ENCODE measurements around the gene CA10.

Gene CA10

DNA sequence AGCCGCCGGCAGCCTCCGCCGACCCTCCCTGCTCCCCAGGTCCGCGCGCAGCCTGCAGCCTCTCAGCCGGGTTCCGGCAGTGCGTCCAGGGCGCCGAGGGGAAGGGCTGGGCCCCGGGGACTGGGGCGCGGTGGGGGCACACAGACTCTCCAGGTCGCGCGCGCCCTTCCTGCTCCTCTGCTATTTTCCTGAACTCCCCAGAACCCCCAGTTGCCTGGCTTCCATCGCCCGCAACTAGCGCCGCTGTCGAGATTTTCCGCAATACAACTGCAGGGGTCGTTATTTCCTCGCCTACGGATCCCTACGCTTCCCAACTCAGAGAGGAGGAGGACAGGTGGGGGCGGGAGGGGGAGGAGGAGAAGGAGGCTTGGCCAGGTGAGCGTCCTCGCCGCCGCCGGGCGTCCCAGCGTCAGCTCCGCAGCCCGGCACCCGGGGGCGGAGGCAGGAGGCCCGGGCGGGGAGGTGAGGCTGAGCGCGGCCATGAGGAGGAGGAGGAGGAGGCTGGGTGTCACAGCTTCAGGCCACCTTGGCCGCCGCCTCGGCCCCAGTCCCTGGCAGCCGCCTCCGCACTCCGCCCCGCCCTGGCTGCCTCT is at the start of gene CA10:
TSS of gene CA10 (minus strand) at position 265 of the 593 bp plus-strand sequence.
- DNase-seq (ENCODE audit: low read depth), result no peak

DNA sequence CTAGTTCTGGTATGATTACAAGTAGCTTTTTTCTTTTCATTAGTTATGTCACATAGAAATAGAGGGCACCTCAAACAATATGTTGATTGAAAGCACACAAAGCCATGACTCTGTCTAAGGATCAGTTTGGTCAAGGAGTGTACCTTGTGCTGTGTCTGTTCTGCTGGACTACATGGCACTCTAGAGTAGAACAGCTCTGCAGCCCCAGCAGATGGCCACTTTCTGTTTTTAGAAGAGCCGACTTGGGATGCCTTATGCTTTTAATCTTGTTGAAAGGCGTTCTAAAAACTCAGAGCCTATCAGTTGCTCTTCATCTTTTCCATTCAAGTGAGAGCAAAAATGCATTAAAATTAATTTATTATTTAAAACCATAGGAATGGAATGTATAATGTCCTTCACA is 49.3 kb upstream of the CA10 start:
- DNase-seq (ENCODE audit: low read depth), result no peak

DNA sequence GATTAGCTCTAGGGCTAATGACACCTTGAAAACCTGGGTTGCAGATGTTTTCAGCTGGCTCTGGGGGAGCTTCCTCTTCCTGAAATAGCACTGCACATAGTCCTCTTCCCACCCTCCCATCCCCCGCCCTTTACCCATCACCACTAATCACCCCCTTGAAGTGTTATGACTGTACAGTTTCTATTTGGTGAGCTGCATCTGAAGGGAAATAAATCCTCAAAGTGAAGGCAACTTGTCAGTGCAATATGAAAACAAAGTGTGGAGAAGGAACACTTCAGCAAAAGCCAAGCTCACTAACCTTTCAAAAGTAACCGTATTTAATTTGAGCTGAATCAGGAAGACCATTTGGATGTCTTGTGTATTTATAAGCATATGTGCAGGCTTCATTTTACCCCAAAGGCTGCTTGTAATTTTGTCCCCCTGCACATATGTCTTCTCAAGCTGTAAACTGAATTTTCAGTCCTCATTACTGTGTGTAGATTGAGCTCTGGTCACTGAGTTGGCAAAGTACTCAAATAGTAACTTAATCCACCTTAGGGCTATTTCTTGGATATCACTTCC is 44.1 kb upstream of the CA10 start:
- no peak for DNase-seq (ENCODE audit: low read depth)

DNA sequence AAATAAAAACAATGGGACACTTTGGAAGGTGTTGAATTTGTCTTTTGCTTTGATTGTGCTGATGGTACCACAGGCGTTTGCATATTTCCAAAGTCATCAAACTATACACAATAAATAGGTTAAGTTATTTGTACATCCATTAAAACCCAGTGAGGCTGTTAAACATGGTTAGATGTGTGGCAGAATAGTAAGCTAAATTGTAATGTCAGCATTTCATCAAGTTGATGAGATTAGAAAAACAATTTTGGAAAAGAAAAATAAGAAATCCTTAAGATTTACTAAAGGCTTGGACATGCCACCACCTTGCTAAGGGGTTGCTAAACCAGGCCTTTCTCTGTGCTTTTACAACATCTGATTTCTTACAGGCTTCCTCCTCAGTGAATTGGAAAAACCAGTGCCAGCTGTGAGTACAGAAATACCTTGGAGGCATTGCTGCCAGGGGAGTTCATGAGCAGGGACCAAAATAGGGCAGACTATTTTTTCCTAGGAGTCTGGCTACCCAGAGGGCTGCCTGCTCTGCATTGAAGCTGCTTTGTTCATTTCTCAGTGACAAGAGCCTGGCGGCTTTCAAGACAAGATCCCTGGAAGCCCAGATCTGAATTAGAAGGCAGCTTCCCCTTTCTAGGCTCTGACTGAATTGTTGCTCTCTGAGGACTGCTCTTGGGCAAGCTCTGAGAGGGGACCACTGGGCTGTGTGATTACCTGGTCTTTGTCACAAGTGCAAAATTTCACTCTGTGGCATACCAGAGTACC is 43.4 kb upstream of the CA10 start:
- DNase-seq (ENCODE audit: low read depth), result no peak

DNA sequence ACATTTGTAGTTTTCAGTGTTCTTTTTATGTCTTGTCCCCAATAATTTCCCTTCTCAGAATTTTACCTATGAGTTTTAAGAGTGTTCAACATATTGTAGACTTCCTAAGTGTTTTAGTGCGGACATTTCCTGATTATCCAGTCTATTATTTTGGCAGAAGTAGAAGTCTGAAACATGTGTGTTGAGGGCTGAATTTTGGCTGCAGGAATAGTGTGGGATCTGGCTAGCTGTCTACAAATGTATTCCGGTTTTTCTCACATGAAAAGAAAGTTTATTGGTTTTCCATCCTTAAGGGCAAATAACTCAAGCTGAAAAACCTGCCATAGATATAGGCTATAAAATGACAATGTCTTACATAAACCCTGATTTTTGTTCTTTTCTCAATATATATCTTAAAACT is 33.0 kb upstream of the CA10 start:
- DNase-seq (ENCODE audit: low read depth), result no peak

DNA sequence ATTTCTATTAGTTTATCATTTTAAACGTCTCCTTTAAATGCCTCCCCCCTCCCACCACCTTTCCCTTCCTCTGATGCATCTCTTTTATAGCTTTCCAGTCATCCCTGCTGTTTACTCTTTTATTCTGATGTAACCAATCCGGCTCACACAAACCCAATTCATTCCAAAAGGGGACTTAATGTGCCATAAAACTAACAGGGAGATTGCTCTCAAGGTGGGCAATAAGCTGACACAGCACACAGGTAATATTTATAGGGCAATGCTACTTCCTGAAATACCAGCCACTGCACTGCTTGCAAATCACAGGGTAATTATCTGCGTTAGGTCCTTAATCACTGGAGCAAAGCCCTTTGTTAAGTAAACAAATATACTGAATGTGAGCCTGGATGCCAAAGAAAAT is 23.3 kb upstream of the CA10 start:
- DNase-seq (ENCODE audit: low read depth), result no peak

DNA sequence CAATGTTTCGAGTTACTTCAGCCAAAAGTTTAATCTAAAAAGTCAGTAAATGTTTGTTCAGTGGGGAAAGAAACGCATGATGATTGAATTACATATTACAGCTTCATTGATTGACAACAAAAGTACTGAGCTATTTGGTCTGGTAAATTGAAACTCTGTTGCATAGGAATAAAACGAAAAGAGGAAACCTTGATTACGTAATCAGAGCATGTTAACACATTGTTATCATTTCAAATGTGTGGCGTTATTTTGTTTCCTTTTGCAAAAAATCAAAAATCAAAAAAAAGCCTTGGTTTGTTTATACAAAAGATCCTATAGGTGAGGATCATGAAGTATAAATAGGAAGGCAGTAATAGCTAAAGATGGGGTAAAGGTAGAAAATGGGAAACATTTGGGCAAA is 19.5 kb upstream of the CA10 start:
- DNase-seq (ENCODE audit: low read depth), result no peak

GRCh38 chr17:52170963-52171572 is 12.6 kb upstream of the CA10 start:
- DNase-seq (ENCODE audit: low read depth), result no peak

GRCh38 chr17:52160136-52160567 is 1.6 kb upstream of the CA10 start:
- DNase-seq (ENCODE audit: low read depth), result no peak

DNA sequence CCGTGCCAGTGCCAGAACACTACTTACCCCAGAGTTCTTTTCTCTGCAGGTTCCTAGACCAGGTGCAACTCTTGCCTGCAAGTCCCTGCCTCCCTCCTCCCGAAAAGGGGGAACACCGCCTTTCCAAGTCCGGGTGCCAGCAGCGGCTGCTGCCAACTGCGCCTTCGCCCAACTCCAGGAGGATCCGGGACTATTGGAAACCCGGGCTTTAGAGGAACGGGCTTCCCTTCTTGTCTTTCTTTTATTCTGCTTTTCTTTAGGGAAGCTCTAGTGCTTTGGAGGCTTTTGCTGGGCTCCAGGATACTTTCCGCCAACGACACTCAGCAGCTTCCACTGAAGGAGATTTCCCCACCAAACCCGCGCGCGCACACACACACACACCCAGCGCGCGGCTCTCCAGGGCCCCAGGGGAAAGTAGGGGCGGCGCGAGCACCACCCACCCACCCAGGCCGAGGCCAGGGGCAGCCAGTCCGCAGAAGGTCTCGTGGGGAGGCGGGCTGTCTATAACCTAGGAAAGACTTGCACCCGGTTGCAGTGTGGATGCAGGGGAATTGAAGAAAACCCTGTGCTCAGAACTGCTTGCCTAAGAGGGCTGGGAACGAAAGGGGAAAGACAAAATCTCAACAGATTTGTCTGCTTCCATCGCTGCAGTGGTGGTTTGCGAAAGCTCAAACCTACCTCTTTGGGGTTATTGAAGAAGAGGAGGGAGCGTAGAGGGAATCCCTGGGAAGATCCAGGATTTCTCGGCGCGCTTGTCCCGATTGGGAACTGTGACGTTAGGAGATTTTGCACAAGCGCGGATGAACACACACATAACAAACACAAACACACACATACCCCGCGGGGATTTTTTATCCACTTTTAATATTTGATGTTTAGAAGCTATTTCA is 977 bp upstream of the CA10 start:
- no peak for DNase-seq (ENCODE audit: low read depth)

DNA sequence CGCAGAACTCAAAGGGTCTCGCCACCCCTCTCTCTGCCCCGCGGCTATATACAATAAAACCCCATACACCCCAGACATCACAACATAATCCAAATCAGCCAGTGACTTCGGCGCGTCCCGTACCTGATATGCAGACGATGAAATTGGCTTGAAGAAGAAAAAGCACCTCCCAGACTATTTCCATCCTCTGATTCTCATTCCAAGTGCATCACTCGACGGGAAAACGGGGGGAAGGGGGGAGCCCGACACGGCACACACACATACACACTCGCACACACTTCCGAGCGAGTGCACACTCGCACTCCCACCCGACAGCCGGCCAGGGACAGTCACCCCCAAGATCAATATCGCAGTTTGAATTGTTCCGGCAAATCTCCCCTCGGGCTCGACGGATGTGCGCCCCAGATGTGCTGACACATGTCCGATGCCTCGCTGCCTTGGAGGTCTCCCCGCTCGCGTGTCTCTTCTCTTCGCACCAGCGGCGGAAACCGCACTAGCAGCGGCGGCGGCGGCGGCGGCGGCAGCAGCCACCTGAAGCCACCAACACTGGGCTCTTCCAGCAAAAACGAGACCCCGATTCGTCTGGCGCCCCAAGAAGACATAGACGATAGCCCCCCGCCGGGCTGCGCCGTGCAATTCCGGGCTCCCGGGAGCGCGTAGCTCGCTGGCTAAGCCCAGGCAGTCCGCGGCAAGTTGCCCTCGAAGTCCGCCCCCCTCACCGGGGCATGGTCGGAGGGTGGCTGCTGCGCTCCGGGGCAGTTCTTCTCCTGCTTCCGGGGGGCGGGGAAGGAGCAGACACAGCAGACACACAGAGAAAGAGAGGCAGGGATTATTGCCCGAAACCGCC is 688 bp downstream of the CA10 start:
- DNase-seq (ENCODE audit: low read depth), result no peak

DNA sequence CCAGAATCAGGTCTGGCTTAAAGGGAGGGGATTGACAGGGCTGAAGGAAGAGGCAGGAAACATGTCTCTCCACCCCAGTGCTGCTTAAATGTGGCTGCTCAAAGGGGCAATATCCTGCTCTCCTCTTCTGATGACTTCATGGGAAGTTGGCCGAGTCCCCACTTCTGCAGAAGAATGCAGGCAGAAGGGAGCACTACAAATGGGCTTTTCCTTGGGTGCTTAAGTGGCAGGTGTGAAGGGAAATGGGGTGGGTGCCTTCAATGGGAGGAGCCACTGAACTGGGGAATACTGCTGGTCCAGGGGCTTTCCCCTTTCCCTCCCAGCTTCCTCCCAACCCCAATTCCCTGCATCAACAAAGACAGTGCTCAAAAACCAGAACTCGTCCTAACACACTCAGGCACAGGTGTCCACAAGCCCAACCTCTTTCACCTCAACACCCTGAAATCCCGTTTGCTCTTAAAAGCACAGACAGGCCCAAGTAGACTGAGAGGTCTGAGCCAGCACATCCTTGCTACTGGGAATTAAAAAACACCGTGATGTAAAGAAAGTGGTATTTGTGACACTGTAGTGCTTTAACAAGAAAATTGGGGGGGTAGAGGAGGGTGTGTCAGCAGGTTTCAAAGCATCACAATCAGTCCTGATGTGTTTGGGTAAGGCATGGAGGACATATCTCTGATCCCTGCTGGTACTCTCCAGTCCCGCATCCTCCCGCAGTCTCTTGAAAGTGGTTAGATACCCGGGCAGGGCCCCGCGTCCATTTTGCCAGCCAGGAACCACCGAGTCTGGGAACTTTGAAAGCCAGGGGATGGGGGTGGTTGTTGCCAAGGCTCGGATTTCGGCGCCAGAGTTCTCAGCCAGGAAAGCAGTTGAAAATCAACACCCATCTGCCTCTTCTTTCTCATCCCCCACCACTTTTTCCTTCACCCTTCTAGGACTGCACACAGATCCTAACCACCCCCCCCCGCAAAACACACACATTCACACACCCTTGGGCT is 1.6 kb downstream of the CA10 start:
- no peak for DNase-seq (ENCODE audit: low read depth)

- DNase-seq (ENCODE audit: low read depth), result no peak
Measured at GRCh38 chr17:52155301-52155700, 3.2 kb downstream of the CA10 start.

GRCh38 chr17:52154466-52154865 is 4.0 kb downstream of the CA10 start:
- DNase-seq (ENCODE audit: low read depth), result no peak

DNA sequence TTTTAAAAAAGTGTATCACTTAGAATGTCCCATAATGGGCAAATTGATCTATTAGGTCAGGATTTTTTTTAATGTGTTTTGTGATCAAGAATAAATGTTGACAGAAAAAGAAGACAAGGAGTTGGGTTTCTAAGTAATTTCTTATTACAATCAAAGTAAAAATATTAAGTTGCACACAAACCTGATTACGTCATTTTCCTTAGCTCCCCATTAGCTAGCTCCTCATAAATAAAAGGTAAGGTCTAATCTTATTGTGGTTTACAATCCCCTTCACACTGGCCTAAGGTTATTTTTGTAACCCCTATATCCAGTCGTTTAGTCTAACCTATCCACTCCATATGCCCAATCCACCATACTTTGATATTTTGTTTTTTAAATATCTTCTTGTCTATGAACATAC is 7.6 kb downstream of the CA10 start:
- no peak for DNase-seq (ENCODE audit: low read depth)

- no peak for DNase-seq (ENCODE audit: low read depth)
Measured at GRCh38 chr17:52149626-52150025, 8.9 kb downstream of the CA10 start.

- no peak for DNase-seq (ENCODE audit: low read depth)
Measured at GRCh38 chr17:52148969-52149351, 9.6 kb downstream of the CA10 start.

DNA sequence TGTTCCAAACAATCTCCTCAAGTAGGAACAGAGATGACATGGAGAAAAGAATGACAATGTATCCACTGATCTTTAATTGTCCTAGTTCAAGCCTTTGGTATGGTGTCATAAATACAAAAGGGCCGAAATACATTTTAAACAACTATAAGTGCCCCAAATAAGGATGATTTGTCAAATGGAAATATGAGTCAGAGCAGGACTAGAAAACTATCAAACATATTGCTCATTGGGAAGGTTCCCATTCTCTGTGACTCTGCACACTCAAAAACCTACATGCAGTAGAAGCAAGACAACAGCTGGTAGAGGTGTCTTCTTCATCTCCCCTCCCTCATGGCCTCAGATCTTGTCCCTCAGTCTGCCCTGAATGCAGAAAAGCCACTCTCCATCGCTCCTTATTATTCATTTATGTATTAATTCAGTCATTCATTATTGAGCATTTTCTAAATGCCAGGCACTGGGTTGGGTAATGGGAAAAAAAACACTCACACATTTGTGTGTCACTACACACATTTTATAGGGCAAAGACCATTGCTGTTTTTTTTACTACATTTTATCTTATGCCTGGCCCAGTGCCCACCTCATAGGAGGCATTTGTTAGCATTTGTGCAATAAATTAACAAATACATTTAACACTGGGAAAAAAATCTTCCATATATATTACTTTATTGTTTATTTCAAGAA is 10.1 kb downstream of the CA10 start:
- DNase-seq (ENCODE audit: low read depth), result no peak

DNA sequence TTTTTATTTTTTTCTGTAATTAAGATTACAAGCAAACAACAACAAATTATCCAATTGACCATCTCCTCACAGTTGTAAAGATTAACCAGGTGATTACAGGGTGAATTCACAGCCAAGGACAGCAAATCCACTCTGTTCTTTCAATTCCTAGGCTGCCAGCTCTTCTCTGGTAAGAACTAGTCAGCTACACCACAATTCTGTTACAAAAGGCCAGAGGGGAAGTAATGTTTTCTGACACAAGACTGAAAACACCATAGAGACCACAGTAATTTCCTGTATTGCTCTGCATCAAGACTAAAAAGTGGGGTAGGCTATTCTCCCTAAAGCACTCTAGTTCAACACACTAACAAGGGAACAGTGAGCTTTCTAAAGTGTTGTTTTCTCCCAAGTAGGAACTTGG is 10.6 kb downstream of the CA10 start:
- no peak for DNase-seq (ENCODE audit: low read depth)
